Glutamatergic neuron (in vitro differentiated cells): ENCODE data around the gene THEM5. TPM values are rescaled to one million over a fixed set of nuclear protein-coding genes. Genes with fewer than 3 reads are reported as not detected.

Source experiments
- DNase-seq: peaks from one replicate; pipeline ENCODE4 v3.0.0; 2022
- H3K27ac Mint-ChIP-seq: one replicate; pipeline ENCODE4 v1.8.0; 2020; ENCODE audit warnings: mild to moderate bottlenecking, mixed read lengths, inconsistent platforms; ENCODE audit not compliant: unreplicated experiment
- H3K27me3 Mint-ChIP-seq: one replicate; pipeline ENCODE4 v1.8.0; 2020; ENCODE audit warnings: mild to moderate bottlenecking, moderate library complexity, mixed read lengths, inconsistent platforms; ENCODE audit not compliant: unreplicated experiment
- H3K36me3 Mint-ChIP-seq: one replicate; pipeline ENCODE4 v1.8.0; 2020; ENCODE audit warnings: mild to moderate bottlenecking, mixed read lengths, inconsistent platforms; ENCODE audit not compliant: unreplicated experiment
- H3K4me1 Mint-ChIP-seq: one replicate; pipeline ENCODE4 v1.8.0; 2020; ENCODE audit warnings: mild to moderate bottlenecking, low read depth, mixed read lengths, inconsistent platforms; ENCODE audit not compliant: unreplicated experiment
- H3K4me3 Mint-ChIP-seq: one replicate; pipeline ENCODE4 v1.8.0; 2020; ENCODE audit warnings: mild to moderate bottlenecking, mixed read lengths, inconsistent platforms; ENCODE audit not compliant: unreplicated experiment
- H3K9me3 Mint-ChIP-seq: one replicate; pipeline ENCODE4 v1.8.0; 2020; ENCODE audit warnings: mild to moderate bottlenecking, moderate library complexity, mixed read lengths, inconsistent platforms; ENCODE audit not compliant: unreplicated experiment
- CTCF ChIP-seq: fragments of 200-600 bp; sonication (generic); IDR thresholded peaks from one replicate; pipeline ENCODE4 v1.5.0; 2021; ENCODE audit not compliant: partially characterized antibody, unreplicated experiment
- total RNA-seq: library from RNA; stranded (reverse); fragmentation: NEBNext Ultra II Directional; extraction: Animal tissue kit (Norgen Biotek cat#: 25700); gene quantifications from one replicate; pipeline ENCODE4 v1.2.1, GENCODE V29; 2021; ENCODE audit not compliant: unreplicated experiment

THEM5 gene
- total RNA-seq, 1 donor from 2014 or later, result not detected

- Mint-ChIP-seq H3K4me1 (no peaks in the 10 kb centered on the region), H3K36me3 (peaks cover 4% of the 10 kb centered on the region), H3K27ac (no peak overlapping the region), H3K9me3 (no peaks in the 10 kb centered on the region), H3K27me3 (peaks cover 2% of the 10 kb centered on the region), H3K4me3 (no peak overlapping the region)
- no peak for DNase-seq
- TF ChIP-seq CTCF, result no peak
These were observed 779 bp downstream of the THEM5 start for GRCh38 chr1:151852733-151853132.

- Mint-ChIP-seq H3K9me3 (no peaks in the 10 kb centered on the region), H3K36me3 (no peaks in the 10 kb centered on the region), H3K27ac (no peak overlapping the region), H3K4me3 (no peak overlapping the region), H3K27me3 (peaks cover 2% of the 10 kb centered on the region), H3K4me1 (no peaks in the 10 kb centered on the region)
- no peak for DNase-seq
- no peak for TF ChIP-seq CTCF
These were observed 1.6 kb downstream of the THEM5 start for GRCh38 chr1:151851886-151852285.

GRCh38 chr1:151849871-151850270 lies 3.6 kb downstream of the THEM5 start:
- Mint-ChIP-seq H3K9me3 (no peaks in the 10 kb centered on the region), H3K27ac (no peak overlapping the region), H3K36me3 (no peaks in the 10 kb centered on the region), H3K4me3 (no peak overlapping the region), H3K4me1 (no peaks in the 10 kb centered on the region), H3K27me3 (peaks cover 7% of the 10 kb centered on the region)
- no peak for DNase-seq
- no peak for TF ChIP-seq CTCF

GRCh38 chr1:151849126-151849525 lies 4.4 kb downstream of the THEM5 start:
- TF ChIP-seq CTCF, result no peak
- Mint-ChIP-seq H3K27ac (no peak overlapping the region), H3K4me3 (no peak overlapping the region), H3K36me3 (no peaks in the 10 kb centered on the region), H3K9me3 (no peaks in the 10 kb centered on the region), H3K4me1 (no peaks in the 10 kb centered on the region), H3K27me3 (peaks cover 9% of the 10 kb centered on the region)
- no peak for DNase-seq

- H3K27me3 Mint-ChIP-seq, result peaks cover 9% of the 10 kb centered on the region
- no peak overlapping the region for H3K4me3 Mint-ChIP-seq
- no peaks in the 10 kb centered on the region for H3K4me1 Mint-ChIP-seq
- no peak for TF ChIP-seq CTCF
- DNase-seq, result no peak
- H3K27ac Mint-ChIP-seq, result no peak overlapping the region
- H3K36me3 Mint-ChIP-seq, result no peaks in the 10 kb centered on the region
- no peaks in the 10 kb centered on the region for H3K9me3 Mint-ChIP-seq
These were observed 5.5 kb downstream of the THEM5 start for GRCh38 chr1:151847867-151848596.
